Colon (tissue), 2 donors: Measurements from ENCODE around the gene ZDHHC21.
"Not testable (repeated sequence)": the region's sequence is repeated elsewhere in the genome, so short reads cannot be mapped to it uniquely, and the experiment has no call there.

ENCODE experiments used
- FAIRE-seq: peaks from 2 replicates; lab custom pipeline; 2012; peaks lifted over from hg19 to GRCh38; lab: Jason Lieb, UNC
- donor health status: control.
- donor health status: control.

Gene ZDHHC21

DNA sequence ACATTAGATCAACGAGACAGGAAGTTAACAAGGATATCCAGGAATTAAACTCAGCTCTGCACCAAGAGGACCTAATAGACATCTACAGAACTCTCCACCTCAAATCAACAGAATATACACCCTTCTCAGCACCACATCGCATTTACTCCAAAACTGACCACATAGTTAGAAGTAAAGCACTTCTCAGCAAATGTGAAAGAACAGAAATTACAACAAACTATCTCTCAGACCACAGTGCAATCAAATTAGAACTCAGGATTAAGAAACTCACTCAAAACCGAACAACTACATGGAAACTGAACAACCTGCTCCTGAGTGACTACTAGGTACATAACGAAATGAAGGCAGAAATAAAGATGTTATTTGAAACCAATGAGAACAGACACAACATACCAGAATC is 10.6 kb downstream of the ZDHHC21 start:
- FAIRE-seq: not testable (repeated sequence)

GRCh38 chr9:14678776-14679175 is 14.5 kb downstream of the ZDHHC21 start:
- FAIRE-seq: no peak

GRCh38 chr9:14677872-14678271 is 15.4 kb downstream of the ZDHHC21 start:
- FAIRE-seq: no peak

- no peak for FAIRE-seq
Measured at GRCh38 chr9:14677396-14677795, 15.8 kb downstream of the ZDHHC21 start.

- no peak for FAIRE-seq
Measured at GRCh38 chr9:14674630-14675029, 18.6 kb downstream of the ZDHHC21 start.

- FAIRE-seq: no peak
Measured at GRCh38 chr9:14671377-14671776, 21.9 kb downstream of the ZDHHC21 start.

GRCh38 chr9:14670718-14671117 is 22.5 kb downstream of the ZDHHC21 start:
- no peak for FAIRE-seq

DNA sequence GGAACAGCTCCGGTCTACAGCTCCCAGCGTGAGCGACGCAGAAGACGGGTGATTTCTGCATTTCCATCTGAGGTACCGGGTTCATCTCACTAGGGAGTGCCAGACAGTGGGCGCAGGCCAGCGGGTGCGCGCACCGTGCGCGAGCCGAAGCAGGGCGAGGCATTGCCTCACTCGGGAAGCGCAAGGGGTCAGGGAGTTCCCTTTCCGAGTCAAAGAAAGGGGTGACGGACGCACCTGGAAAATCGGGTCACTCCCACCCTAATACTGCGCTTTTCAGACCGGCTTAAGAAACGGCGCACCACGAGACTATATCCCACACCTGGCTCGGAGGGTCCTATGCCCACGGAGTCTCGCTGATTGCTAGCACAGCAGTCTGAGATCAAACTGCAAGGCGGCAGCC is 29.2 kb downstream of the ZDHHC21 start:
- FAIRE-seq: not testable (repeated sequence)

DNA sequence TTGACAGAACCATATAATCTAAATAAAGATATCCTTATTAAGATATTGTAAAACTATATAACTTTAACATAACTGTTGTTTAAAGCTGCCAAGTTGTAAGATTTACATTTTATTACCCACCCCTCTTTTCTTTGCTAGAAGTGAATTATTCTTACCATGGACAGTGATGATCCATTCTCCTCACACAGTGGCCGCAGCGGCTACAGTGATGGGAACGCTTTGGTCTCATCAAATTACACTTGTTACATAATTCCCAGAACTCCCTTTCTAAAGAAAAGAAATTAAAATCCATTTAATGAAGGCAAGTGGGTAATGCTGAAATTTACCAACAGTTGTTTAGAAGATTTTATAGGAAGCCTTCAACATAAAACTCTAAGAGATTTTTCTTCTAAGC is 31.2 kb downstream of the ZDHHC21 start:
- no peak for FAIRE-seq

- FAIRE-seq: no peak
Measured at GRCh38 chr9:14661421-14662059, 31.7 kb downstream of the ZDHHC21 start.

DNA sequence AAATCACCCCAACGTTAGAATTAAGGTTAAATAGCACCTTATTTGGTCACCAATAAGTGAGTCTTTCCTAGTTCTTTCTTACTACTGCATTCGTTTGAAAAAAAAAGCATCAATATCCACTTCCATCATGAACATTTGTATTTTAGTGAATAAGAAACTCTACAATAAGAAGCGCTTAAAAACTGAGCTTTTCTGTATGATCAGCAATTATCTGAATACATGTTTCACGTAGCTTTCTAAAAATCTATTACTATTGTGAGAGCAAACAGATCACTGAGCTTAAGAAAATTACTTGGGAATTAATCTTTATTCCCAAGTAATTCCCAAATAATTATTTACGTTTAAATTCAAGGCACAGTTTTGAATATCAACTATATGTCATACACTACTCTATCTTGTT is 32.5 kb downstream of the ZDHHC21 start:
- FAIRE-seq: no peak

- FAIRE-seq: no peak
Measured at GRCh38 chr9:14654932-14655331, 38.3 kb downstream of the ZDHHC21 start.

DNA sequence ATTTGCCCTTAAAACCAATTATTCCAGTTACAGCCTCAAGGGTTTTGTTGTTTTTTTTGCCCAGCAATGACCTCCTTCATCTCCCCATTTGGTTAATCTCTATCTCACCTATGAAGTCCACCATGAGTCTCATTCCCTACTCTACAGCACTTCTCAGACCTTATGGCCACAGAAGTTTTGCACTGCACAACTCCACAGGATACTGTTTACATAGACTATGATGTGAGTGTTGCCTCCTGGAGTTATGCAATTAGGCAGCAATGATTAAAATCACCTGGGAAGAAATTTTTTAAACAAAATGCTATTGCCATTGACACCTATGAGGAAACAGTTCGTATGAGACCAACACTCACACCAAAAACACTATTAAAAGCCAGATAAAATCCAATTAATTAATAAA is 39.7 kb downstream of the ZDHHC21 start:
- no peak for FAIRE-seq

DNA sequence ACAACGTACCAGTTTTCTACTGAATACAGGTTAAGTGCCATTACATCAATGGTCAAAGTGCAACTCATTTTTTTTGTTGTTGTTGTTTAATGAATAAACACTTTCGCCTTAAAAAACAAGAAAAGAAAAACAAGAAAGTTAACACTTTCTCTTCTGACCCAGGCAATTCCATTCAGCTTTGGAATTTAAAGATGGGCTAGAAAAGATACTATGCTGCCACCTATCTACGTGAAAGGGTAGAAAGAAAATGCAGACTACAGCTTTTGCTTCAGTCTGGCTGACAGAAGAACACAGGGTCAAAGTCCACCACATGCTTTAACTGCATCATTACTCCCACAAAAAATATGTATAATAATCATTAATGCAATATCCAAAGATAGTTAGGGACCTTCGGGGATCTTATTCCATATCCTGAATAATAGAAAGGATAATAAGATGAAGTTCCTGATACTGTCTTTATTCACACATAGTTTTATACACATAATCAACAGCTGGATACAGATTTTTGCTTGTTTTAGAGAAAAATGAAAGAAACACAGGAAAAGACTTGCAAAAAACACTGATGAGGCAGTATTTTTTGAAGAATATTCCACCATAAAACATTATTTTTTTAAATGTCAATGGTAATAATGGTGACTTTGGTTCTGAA is 40.4 kb downstream of the ZDHHC21 start:
- no peak for FAIRE-seq

DNA sequence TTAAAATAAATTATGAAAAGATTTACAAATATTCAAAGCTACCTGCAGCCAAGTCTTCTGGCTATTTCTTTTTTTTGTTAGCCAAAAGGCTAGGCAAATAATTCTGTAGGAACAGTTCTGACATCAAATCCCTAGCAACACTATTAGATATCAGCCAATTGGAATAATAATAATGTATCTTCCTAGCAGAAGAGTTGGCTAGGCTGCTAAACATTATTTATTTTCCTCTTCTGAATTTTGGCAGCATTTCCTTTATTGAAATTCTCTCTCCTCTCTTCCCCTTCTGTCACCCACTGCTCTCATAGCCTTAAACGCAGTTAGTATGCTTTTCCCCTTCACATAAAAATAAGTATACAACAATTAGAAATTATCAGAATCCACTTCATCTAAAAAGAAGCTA is 42.6 kb downstream of the ZDHHC21 start:
- FAIRE-seq: no peak

DNA sequence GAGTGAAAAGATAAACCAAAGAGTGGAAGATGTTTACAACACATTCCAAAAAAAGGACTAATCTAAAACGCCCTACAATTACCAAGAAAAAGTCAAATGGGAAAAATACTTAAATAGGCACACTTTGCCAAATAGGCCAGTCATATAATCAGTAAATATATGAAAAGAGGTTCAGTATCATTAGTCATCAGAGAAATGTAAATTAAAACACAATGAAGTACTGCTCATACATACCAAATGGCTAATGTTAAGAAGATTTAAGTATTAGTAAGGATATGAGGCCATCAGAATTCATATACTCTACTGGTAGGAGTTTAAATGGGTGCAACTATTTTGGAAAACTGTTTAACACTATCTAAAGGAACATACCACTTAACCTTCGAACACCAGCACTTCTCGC is 47.6 kb downstream of the ZDHHC21 start:
- FAIRE-seq: no peak

DNA sequence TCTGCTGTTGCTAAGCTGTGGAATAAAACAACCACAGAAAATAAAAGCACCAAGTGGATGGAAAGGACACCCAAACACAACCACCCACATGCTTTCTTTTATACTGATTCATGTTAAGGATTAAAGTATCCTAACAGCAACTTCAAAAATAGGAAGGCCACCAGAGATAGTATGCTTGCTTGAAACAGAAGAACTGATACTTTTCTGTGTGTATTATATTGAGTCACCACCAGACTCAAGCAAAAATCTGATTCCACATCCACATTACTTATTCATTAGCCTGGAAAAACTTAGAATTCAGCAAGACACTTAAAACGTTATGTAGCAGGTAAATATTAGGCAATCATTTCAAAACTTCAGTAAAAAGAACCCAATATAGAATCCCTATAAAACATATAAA is 52.3 kb downstream of the ZDHHC21 start:
- no peak for FAIRE-seq

DNA sequence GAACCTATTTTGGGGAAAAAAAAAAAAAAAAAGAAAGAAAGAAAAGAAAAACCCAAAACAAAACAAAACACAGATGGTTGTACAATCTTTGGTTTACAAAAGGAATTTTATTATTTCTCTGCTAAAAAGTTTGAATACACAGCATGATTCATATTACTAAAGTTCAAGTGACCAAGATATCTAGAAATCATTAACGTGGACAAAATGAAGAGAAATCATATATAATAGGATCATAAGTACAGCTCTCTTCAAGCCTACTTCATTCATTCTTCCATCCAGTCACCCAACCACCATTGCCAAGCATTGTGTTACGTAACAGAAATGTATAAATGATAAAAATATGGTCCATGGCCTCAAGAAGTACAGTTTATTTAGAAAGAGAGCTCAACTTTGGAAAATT is 52.9 kb downstream of the ZDHHC21 start:
- no peak for FAIRE-seq

DNA sequence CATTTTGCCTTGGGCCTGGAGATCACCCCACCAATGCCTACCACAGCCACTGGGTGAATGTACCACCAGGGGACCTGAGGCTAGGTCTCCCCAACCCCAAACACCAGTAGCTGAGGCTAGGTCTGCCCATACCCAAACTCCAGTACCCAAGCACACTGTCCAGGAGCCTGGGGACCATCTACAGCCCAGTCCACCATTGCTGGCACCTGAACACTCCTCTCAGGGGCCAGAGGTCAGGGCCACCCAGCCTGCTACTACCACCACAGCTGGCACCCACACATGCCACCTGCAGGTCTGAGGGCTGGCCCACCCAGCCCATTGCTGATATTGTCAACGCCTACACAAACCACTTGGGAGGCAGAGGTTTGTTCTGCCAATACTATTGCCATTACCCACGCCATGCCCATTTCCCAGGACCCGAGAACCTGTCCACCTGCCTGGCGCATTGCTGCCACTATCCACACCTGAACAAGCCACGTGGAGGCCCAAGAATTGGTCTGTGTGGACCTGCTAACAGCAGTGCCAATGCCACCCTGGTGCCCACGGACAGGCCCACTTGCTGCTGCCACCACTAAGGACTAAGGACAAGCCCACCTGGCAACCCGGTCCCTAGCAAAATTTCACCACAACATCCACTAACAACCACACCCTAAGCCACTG is 59.2 kb downstream of the ZDHHC21 start:
- FAIRE-seq: no peak

- no peak for FAIRE-seq
Measured at GRCh38 chr9:14633148-14633547, 60.1 kb downstream of the ZDHHC21 start.

DNA sequence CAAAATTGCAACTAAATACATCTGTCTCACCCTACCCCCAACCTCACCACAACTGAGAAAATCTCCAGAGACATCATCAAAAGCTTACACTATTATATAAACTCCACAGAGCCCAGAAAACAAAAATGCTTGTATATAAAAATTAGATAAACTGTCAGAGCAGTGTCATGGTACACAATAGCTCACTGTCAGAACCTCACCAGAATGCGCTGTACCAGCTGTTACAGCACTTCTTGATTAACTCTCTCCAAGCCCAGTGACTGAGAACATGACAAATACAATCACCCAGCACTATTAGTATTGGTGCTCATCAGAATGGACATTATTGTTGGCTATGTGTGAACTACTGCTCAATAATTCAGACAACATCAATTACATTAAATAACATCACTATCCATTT is 65.7 kb downstream of the ZDHHC21 start:
- no peak for FAIRE-seq

DNA sequence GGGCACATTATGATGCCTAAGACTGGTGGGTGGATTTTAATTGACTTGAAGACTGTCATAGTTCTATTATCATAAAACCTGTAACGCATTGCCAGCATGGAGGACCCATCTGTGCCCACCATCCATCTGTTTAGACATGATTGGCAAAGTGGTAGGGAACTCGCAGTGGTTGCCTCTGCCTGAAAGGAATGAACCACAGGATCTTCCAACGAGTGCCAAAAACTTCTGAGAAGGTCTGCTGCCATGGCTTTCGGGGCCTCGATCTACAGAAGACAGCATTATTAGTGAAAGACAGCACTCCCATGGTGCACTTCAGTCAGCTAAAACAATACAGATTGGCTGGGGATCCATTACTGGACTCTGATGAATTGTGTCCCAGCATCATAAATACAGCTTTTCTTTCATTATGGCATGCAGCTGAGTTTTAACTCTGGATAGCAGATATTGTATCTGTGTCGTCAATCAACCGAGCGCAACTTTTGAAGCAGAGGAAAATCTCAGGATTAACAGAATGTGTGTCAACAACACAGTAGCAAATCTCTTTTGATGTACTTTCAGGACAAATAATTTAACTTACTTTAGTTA is 74.3 kb downstream of the ZDHHC21 start:
- no peak for FAIRE-seq
